ENCODE measurements around the gene QSER1.

The QSER1 gene

GRCh38 chr11:32888805-32889204, 3.8 kb upstream of the QSER1 start:
- Histone ChIP-seq H3K4me1 (ENCODE audit: control insufficient read depth, insufficient read depth, low read length) (peaks cover 5% of the 10 kb centered on the region; the same call in 1 of the 2 replicates), H3K9me3 (ENCODE audit: control insufficient read depth, insufficient read depth, low read length) (no peaks in the 10 kb centered on the region), H3K27me3 (ENCODE audit: control insufficient read depth, insufficient read depth, low read length) (no peaks in the 10 kb centered on the region), H3K36me3 (ENCODE audit: control insufficient read depth, insufficient read depth, low read length) (no peaks in the 10 kb centered on the region), H3K27ac (ENCODE audit: low read length) (no peak overlapping the region), H3K4me3 (ENCODE audit: low read length) (no peak overlapping the region)
- DNase-seq (ENCODE audit: low read depth, low spot score) = no peak

DNA sequence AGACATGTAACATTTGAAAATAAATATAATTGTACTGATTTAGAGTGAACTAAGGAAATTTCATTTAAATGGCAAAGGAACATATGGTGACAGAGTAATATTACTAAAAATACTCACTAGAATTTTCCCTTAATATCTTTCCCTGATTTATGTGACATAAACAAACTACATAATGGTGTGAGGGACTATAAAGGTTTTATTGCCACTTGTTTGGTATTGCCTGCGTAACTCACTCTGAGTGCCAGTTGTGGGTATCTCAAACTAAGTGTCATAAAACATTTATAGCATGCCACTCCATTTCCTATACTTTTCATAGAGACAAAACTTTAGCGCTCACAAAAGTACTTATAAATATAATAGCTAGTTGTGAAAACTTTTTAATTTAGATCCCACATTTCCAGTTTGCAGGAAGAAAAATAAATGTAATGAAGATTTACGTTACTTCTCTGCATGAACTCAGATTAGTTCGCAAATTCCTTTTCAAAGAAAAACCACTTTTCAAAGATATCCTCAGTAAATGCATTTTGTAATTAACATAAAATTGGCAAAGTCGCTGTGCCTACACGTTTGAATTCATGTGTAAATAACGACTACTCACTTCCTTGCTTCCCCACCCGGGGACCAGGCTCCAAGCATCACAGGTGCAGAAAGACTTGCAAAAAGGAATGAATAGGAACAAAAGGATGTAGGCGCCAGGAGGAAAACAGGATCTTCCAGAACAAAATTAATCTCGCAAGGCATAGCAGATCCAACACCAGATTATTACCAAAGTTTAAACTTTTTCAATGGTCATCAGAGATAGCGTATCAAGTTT, 1.6 kb upstream of the QSER1 start:
- H3K4me1 ChIP-seq (ENCODE audit: control insufficient read depth, insufficient read depth, low read length) = 0 out of 2 replicates have a peak, but pooled peaks cover 2% of the 10 kb centered on the region
- DNase-seq (ENCODE audit: low read depth, low spot score) = no peak
- peak overlapping the region; percentile 17; the same call in 1 of the 2 replicates for H3K4me3 ChIP-seq (ENCODE audit: low read length)
- H3K36me3 ChIP-seq (ENCODE audit: control insufficient read depth, insufficient read depth, low read length) = no peaks in the 10 kb centered on the region
- H3K9me3 ChIP-seq (ENCODE audit: control insufficient read depth, insufficient read depth, low read length) = no peaks in the 10 kb centered on the region
- WGBS (ENCODE audit: insufficient coverage, insufficient read length) = no CpG with 5 or more reads among the region's 11 CpGs
- H3K27ac ChIP-seq (ENCODE audit: low read length) = peak overlapping the region; percentile 1
- H3K27me3 ChIP-seq (ENCODE audit: control insufficient read depth, insufficient read depth, low read length) = no peaks in the 10 kb centered on the region

DNA sequence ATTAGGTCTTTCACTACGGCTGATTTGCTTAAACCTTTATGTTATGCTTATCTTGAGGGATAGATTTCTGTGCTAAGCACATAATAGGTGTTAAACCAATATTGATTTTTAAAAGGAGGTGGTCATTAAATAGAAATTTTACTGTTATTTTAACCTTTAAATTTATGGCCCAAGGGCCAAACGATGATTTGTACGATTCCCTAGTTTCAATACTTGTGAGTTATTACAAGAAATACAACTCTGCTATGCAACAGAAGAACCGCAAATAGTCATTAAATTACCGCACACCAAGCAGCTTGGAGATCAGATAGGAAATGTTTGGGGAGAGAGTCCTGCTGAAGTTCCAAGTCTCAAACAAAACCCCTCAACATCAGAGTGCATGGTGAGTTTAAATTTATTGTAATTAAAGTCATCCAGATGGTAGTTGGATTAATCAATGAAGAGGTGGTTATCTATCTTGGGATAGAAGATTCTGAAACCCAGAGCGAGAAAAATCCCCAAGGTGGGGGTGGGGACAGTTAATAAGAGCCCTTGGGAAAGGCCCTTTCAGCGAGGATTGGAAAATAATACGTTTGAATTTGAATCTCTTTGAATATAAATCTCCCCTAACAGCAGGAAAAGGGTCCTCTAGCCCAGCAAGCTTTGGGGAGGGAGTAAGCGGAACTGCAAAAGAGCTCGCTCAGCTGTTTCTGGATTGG, 805 bp upstream of the QSER1 start:
- Histone ChIP-seq H3K9me3 (ENCODE audit: control insufficient read depth, insufficient read depth, low read length) (no peaks in the 10 kb centered on the region), H3K36me3 (ENCODE audit: control insufficient read depth, insufficient read depth, low read length) (no peaks in the 10 kb centered on the region), H3K4me3 (ENCODE audit: low read length) (peak overlapping the region; percentile 59; the same call in 1 of the 2 replicates), H3K27me3 (ENCODE audit: control insufficient read depth, insufficient read depth, low read length) (no peaks in the 10 kb centered on the region), H3K27ac (ENCODE audit: low read length) (peak overlapping the region; percentile 1), H3K4me1 (ENCODE audit: control insufficient read depth, insufficient read depth, low read length) (0 out of 2 replicates have a peak, but pooled peaks cover 2% of the 10 kb centered on the region)
- WGBS (ENCODE audit: insufficient coverage, insufficient read length) = no CpG with 5 or more reads among the region's 10 CpGs
- DNase-seq (ENCODE audit: low read depth, low spot score) = no peak

- Histone ChIP-seq H3K4me1 (ENCODE audit: control insufficient read depth, insufficient read depth, low read length) (0 out of 2 replicates have a peak, but pooled peaks cover 2% of the 10 kb centered on the region), H3K27ac (ENCODE audit: low read length) (no peak overlapping the region), H3K27me3 (ENCODE audit: control insufficient read depth, insufficient read depth, low read length) (no peaks in the 10 kb centered on the region), H3K9me3 (ENCODE audit: control insufficient read depth, insufficient read depth, low read length) (no peaks in the 10 kb centered on the region), H3K36me3 (ENCODE audit: control insufficient read depth, insufficient read depth, low read length) (no peaks in the 10 kb centered on the region), H3K4me3 (ENCODE audit: low read length) (peak overlapping the region; percentile 59; the same call in 1 of the 2 replicates)
- DNase-seq (ENCODE audit: low read depth, low spot score) = no peak
- no CpG with 5 or more reads among the region's 32 CpGs for WGBS (ENCODE audit: insufficient coverage, insufficient read length)
These were observed 407 bp downstream of the QSER1 start for GRCh38 chr11:32893093-32893342.

DNA sequence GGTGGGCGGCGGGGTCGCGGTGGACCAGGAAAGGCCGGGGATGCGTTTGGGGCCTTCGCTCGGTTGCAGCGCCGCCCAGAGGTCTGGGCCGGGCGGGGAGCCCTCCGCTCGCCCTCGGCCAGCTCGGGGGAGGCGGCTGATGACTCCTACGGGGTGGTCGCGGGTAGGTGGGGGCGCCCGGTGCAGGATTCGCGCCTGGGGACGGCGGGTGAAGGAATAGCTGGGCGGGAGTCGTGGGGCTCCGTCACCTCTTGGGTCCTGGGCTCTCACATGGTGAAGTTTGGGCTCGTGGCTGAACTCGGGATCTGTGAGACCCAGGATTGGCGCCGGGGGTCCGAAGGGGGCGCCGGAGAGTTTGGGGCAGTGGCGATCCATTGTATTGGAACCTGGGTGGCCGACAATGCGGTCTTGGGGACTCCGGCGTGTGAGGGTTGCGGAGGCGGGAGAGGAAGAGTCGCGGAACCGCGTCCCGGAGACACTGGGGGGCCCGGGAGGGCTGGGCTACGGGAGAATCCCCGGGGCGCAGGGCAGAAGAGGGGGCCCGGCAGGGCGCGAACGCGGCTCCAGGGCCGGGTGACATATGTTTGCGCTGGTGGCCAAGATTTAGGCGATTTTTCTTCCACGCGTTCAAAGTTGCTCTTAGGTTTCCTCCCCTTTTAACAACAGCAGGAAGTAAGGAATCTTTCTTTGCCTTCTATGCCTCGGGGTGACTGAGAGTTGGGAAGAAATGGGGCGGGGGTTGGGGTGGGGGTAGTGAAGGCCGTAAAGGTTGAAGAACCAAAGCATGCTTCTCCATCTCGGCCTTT, 935 bp downstream of the QSER1 start:
- Histone ChIP-seq H3K27ac (ENCODE audit: low read length) (no peak overlapping the region), H3K4me1 (ENCODE audit: control insufficient read depth, insufficient read depth, low read length) (0 out of 2 replicates have a peak, but pooled peaks cover 4% of the 10 kb centered on the region), H3K36me3 (ENCODE audit: control insufficient read depth, insufficient read depth, low read length) (no peaks in the 10 kb centered on the region), H3K9me3 (ENCODE audit: control insufficient read depth, insufficient read depth, low read length) (no peaks in the 10 kb centered on the region), H3K27me3 (ENCODE audit: control insufficient read depth, insufficient read depth, low read length) (no peaks in the 10 kb centered on the region), H3K4me3 (ENCODE audit: low read length) (peak overlapping the region; percentile 59)
- no CpG with 5 or more reads among the region's 66 CpGs for WGBS (ENCODE audit: insufficient coverage, insufficient read length)
- no peak for DNase-seq (ENCODE audit: low read depth, low spot score)

DNA sequence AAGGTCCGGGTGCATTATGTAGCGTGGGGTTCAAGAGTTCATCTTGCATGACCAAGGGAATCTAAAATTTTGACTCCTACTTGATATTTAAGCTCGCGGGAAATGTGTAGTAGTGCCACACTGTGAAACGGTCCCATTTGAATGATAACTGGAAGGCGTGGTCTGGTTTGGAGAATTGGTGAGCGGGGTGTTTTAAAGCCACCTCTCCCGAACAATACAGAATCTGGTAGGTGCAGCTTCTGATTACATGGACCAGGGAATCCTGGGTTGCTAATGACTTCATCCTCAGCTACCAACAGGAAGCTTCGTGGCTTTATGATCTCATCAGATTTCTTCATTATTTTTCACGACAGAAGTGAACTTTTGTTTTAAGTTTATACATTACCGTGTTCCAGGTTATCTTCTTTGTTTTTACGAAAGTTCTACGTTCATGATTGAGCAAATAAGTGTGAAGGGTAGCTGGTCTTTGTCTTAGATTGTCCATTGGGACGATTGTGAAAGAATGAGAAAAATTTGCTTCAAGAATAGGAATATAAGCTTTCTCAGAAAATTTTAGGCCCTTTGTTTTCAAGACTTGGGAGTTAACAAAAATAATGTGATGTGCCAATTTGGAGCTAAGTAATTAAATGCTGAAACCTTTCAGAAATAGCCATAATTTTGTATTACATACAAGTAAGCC, 1.7 kb downstream of the QSER1 start:
- no peak for DNase-seq (ENCODE audit: low read depth, low spot score)
- no CpG with 5 or more reads among the region's 14 CpGs for WGBS (ENCODE audit: insufficient coverage, insufficient read length)
- Histone ChIP-seq H3K27me3 (ENCODE audit: control insufficient read depth, insufficient read depth, low read length) (no peaks in the 10 kb centered on the region), H3K4me1 (ENCODE audit: control insufficient read depth, insufficient read depth, low read length) (0 out of 2 replicates have a peak, but pooled peaks cover 4% of the 10 kb centered on the region), H3K4me3 (ENCODE audit: low read length) (peak overlapping the region; percentile 59; the same call in 1 of the 2 replicates), H3K27ac (ENCODE audit: low read length) (no peak overlapping the region), H3K9me3 (ENCODE audit: control insufficient read depth, insufficient read depth, low read length) (no peaks in the 10 kb centered on the region), H3K36me3 (ENCODE audit: control insufficient read depth, insufficient read depth, low read length) (peaks cover 2% of the 10 kb centered on the region; the same call in 1 of the 2 replicates)

DNA sequence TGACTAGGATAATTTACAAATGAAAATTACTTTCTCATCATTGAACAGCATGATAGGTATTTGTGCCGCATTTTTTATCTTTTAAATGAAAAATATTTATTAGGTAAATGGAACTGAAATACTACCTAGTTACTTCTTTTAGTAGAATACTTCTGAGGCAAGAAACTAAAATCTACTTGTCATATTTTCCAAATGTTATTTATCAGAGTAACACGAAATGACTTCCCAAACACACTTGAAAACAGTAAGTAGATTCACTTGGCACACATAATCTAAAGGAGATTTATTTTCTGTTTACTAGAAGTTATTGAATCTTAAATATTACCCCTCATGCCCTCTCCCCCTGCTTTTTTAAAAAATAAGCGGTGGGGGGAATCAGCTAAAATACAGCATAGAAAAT, 2.3 kb downstream of the QSER1 start:
- no CpG with 5 or more reads among the region's 3 CpGs for WGBS (ENCODE audit: insufficient coverage, insufficient read length)
- H3K4me1 ChIP-seq (ENCODE audit: control insufficient read depth, insufficient read depth, low read length) = 0 out of 2 replicates have a peak, but pooled peaks cover 4% of the 10 kb centered on the region

GRCh38 chr11:32895471-32895870, 2.9 kb downstream of the QSER1 start:
- no CpG with 5 or more reads among the region's 1 CpG for WGBS (ENCODE audit: insufficient coverage, insufficient read length)
- Histone ChIP-seq H3K27me3 (ENCODE audit: control insufficient read depth, insufficient read depth, low read length) (no peaks in the 10 kb centered on the region), H3K9me3 (ENCODE audit: control insufficient read depth, insufficient read depth, low read length) (no peaks in the 10 kb centered on the region), H3K4me3 (ENCODE audit: low read length) (no peak overlapping the region), H3K4me1 (ENCODE audit: control insufficient read depth, insufficient read depth, low read length) (0 out of 2 replicates have a peak, but pooled peaks cover 2% of the 10 kb centered on the region), H3K27ac (ENCODE audit: low read length) (no peak overlapping the region), H3K36me3 (ENCODE audit: control insufficient read depth, insufficient read depth, low read length) (peaks cover 2% of the 10 kb centered on the region; the same call in 1 of the 2 replicates)
- no peak for DNase-seq (ENCODE audit: low read depth, low spot score)

More for the DNA sequence above, 2.3 kb downstream of the QSER1 start:
- H3K36me3 ChIP-seq (ENCODE audit: control insufficient read depth, insufficient read depth, low read length) = peaks cover 2% of the 10 kb centered on the region; the same call in 1 of the 2 replicates
- no peak overlapping the region; the same call in 1 of the 2 replicates for H3K4me3 ChIP-seq (ENCODE audit: low read length)
- H3K9me3 ChIP-seq (ENCODE audit: control insufficient read depth, insufficient read depth, low read length) = no peaks in the 10 kb centered on the region
- no peak overlapping the region for H3K27ac ChIP-seq (ENCODE audit: low read length)
- no peaks in the 10 kb centered on the region for H3K27me3 ChIP-seq (ENCODE audit: control insufficient read depth, insufficient read depth, low read length)
- DNase-seq (ENCODE audit: low read depth, low spot score) = no peak

DNA sequence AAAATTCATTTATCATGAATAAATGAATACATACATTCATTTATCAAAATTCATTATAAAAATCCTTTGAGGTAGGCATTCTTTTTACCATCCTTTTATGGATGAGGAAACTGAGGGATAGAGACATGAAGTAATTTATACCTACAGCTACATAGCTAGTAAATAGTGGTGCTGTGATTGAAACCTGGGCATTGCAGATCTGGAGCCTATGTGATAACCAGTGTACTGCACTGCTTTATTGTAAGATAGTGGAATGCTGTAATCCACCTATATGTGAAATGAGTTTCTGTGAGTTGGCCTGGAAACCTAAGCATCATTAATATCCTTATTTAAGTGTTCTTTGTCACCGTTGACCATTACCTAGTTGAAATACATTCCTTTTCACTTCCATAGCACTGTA, 4.5 kb downstream of the QSER1 start:
- DNase-seq (ENCODE audit: low read depth, low spot score) = no peak
- no CpG with 5 or more reads among the region's 1 CpG for WGBS (ENCODE audit: insufficient coverage, insufficient read length)
- Histone ChIP-seq H3K27me3 (ENCODE audit: control insufficient read depth, insufficient read depth, low read length) (no peaks in the 10 kb centered on the region), H3K9me3 (ENCODE audit: control insufficient read depth, insufficient read depth, low read length) (no peaks in the 10 kb centered on the region), H3K4me1 (ENCODE audit: control insufficient read depth, insufficient read depth, low read length) (peaks cover 2% of the 10 kb centered on the region), H3K36me3 (ENCODE audit: control insufficient read depth, insufficient read depth, low read length) (peaks cover 5% of the 10 kb centered on the region; the same call in 1 of the 2 replicates), H3K4me3 (ENCODE audit: low read length) (no peak overlapping the region), H3K27ac (ENCODE audit: low read length) (no peak overlapping the region)

DNA sequence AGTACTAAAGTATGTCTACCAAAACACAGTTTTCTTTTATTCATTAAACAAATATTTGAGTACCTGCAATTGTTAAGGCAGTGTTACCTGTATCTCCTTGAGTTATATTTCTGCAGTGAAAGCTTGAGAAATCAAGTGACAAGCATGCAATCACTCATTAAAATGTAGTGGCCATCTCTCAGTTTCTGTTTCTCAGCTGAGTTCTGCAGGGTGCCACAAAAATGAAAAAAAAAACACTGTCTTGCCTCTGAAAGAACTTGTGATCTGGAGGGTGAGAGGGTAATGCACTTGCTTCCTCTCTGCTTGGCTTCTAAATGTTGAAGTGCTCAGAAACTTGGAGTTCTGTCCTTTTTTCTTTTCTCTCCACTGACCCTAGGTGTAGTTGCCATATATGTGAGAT, 6.8 kb downstream of the QSER1 start:
- Histone ChIP-seq H3K4me1 (ENCODE audit: control insufficient read depth, insufficient read depth, low read length) (peaks cover 2% of the 10 kb centered on the region), H3K27ac (ENCODE audit: low read length) (no peak overlapping the region), H3K4me3 (ENCODE audit: low read length) (no peak overlapping the region), H3K27me3 (ENCODE audit: control insufficient read depth, insufficient read depth, low read length) (no peaks in the 10 kb centered on the region), H3K9me3 (ENCODE audit: control insufficient read depth, insufficient read depth, low read length) (no peaks in the 10 kb centered on the region), H3K36me3 (ENCODE audit: control insufficient read depth, insufficient read depth, low read length) (peaks cover 5% of the 10 kb centered on the region; the same call in 1 of the 2 replicates)
- no peak for DNase-seq (ENCODE audit: low read depth, low spot score)

Measured in iPS DF 6.9 (cell line).